GM06990 (cell line): ENCODE data around the gene BTRC.
"Not testable (repeated sequence)": the region's sequence is repeated elsewhere in the genome, so short reads cannot be mapped to it uniquely, and the experiment has no call there.

Experiments used
- DNase-seq: peaks from one replicate; pipeline ENCODE4 v3.0.0-alpha.2; 2011; ENCODE audit not compliant: insufficient read length; ENCODE audit errors: extremely low read depth
- H3K27me3 ChIP-seq: replicated peaks from 2 replicates; pipeline ENCODE4 v1.6.0; 2011; ENCODE audit warnings: low read length; ENCODE audit not compliant: control insufficient read depth, insufficient read depth
- H3K36me3 ChIP-seq: 2 replicates; pipeline ENCODE4 v1.5.1; 2011; ENCODE audit warnings: low read length; ENCODE audit not compliant: control insufficient read depth, insufficient read depth
- H3K4me3 ChIP-seq: replicated peaks from 2 replicates; pipeline ENCODE4 v1.5.1; 2011; ENCODE audit warnings: low read depth, mild to moderate bottlenecking, control low read depth, low read length
- CTCF ChIP-seq: IDR thresholded peaks from 2 replicates; pipeline ENCODE4 v1.5.1; 2011; ENCODE audit warnings: low read length, control low read depth, mild to moderate bottlenecking, inconsistent platforms; ENCODE audit not compliant: insufficient read depth, poor library complexity, severe bottlenecking

Gene BTRC

GRCh38 chr10:101354328-101355071 lies 535 bp downstream of the BTRC start:
- H3K27me3 ChIP-seq = no peaks in the 10 kb centered on the region
- no peaks in the 10 kb centered on the region for H3K36me3 ChIP-seq
- no peak for DNase-seq
- H3K4me3 ChIP-seq = peak overlapping the region; percentile 94
- TF ChIP-seq CTCF = no peak

- TF ChIP-seq CTCF = no peak
- Histone ChIP-seq H3K27me3 (no peaks in the 10 kb centered on the region), H3K4me3 (peak overlapping the region; percentile 94), H3K36me3 (no peaks in the 10 kb centered on the region)
- no peak for DNase-seq
These were observed 1.2 kb downstream of the BTRC start for GRCh38 chr10:101355072-101355706.

- no peak for DNase-seq
- no peak overlapping the region for H3K4me3 ChIP-seq
- no peaks in the 10 kb centered on the region for H3K36me3 ChIP-seq
- no peaks in the 10 kb centered on the region for H3K27me3 ChIP-seq
- TF ChIP-seq CTCF = no peak
These were observed 2.2 kb downstream of the BTRC start for GRCh38 chr10:101356132-101356531.

GRCh38 chr10:101357958-101358357 lies 4.0 kb downstream of the BTRC start:
- no peak for DNase-seq
- Histone ChIP-seq H3K27me3 (no peaks in the 10 kb centered on the region), H3K4me3 (no peak overlapping the region), H3K36me3 (no peaks in the 10 kb centered on the region)
- TF ChIP-seq CTCF = no peak

GRCh38 chr10:101358706-101359300 lies 4.8 kb downstream of the BTRC start:
- Histone ChIP-seq H3K4me3 (no peak overlapping the region), H3K36me3 (no peaks in the 10 kb centered on the region), H3K27me3 (no peaks in the 10 kb centered on the region)
- no peak for DNase-seq
- no peak for TF ChIP-seq CTCF

- not testable (repeated sequence) for H3K36me3 ChIP-seq, H3K4me3 ChIP-seq, H3K27me3 ChIP-seq, DNase-seq
These were observed 6.1 kb downstream of the BTRC start for GRCh38 chr10:101360090-101360489.

GRCh38 chr10:101360841-101361240 lies 6.9 kb downstream of the BTRC start:
- H3K36me3 ChIP-seq, DNase-seq, H3K27me3 ChIP-seq, H3K4me3 ChIP-seq: not testable (repeated sequence)
